GM10248 (cell line): ENCODE data around the gene KRT80.

Experiments
- CTCF ChIA-PET: fragments of 300-600 bp; sonication (Branson Sonifier 250); formaldehyde crosslinking; extraction: SDS; loops from one replicate; lab custom pipeline; 2021; ENCODE audit warnings: antibody characterized with exemption; lab: Yijun Ruan, JAX
- POLR2A ChIA-PET: fragments of 350-650 bp; sonication (Branson Sonifier 250); formaldehyde crosslinking; extraction: SDS; loops from one replicate; lab custom pipeline; 2020; ENCODE audit warnings: antibody characterized with exemption; lab: Yijun Ruan, JAX
- DNase-seq: peaks from one replicate; pipeline ENCODE4 v3.0.0; 2012; ENCODE audit errors: extremely low spot score
- CTCF ChIP-seq: IDR thresholded peaks from 2 replicates; pipeline ENCODE4 v1.5.1; 2012; ENCODE audit warnings: mild to moderate bottlenecking, low read depth; ENCODE audit errors: extremely low read depth, missing control alignments, control extremely low read depth

Gene KRT80

GRCh38 chr12:52162981-52163380 is 28.8 kb downstream of the KRT80 start:
- ChIA-PET CTCF (interaction anchor here (1.3 kb wide), 1 partner anchor 13 kb away, joined by 3 read pairs; no protein-coding TSS in a partner anchor), POLR2A (no interaction called here)
- no peak for DNase-seq
- TF ChIP-seq CTCF, result no peak

- no peak for TF ChIP-seq CTCF
- no peak for DNase-seq
- ChIA-PET POLR2A (no interaction called here), CTCF (interaction anchor here (0.9 to 1.6 kb wide), 6 partner anchors 10 to 724 kb away, joined by 3 to 5 read pairs (median 4); no protein-coding TSS in a partner anchor)
These were observed 31.6 kb downstream of the KRT80 start for GRCh38 chr12:52160200-52160599.

- TF ChIP-seq CTCF, result no peak
- CTCF ChIA-PET, result interaction anchor here (0.8 to 6.5 kb wide), 25 partner anchors 8 to 823 kb away, joined by 3 to 48 read pairs (median 4); no protein-coding TSS in a partner anchor
- POLR2A ChIA-PET, result no interaction called here
- DNase-seq, result no peak
These were observed 34.2 kb downstream of the KRT80 start for GRCh38 chr12:52157566-52158150.

GRCh38 chr12:52156757-52157565 is 34.9 kb downstream of the KRT80 start:
- TF ChIP-seq CTCF, result peak; percentile 98
- peak; percentile 78 for DNase-seq
- CTCF ChIA-PET, result interaction anchor here (0.6 to 6.5 kb wide), 30 partner anchors 8 to 823 kb away, joined by 3 to 48 read pairs (median 4); no protein-coding TSS in a partner anchor
- POLR2A ChIA-PET, result no interaction called here

- ChIA-PET CTCF (interaction anchor here (0.6 to 6.5 kb wide), 21 partner anchors 9 to 824 kb away, joined by 3 to 48 read pairs (median 4); no protein-coding TSS in a partner anchor), POLR2A (no interaction called here)
- TF ChIP-seq CTCF, result no peak
- no peak for DNase-seq
These were observed 35.5 kb downstream of the KRT80 start for GRCh38 chr12:52156311-52156710.

- ChIA-PET POLR2A (no interaction called here), CTCF (interaction anchor here (0.8 to 6.5 kb wide), 12 partner anchors 11 to 729 kb away, joined by 3 to 48 read pairs (median 4); no protein-coding TSS in a partner anchor)
- no peak for TF ChIP-seq CTCF
- DNase-seq, result no peak
These were observed 36.6 kb downstream of the KRT80 start for GRCh38 chr12:52155048-52155868.
